AG09319 (cell line): ENCODE measurements around the gene CYSLTR2.
"Not testable (repeated sequence)": the region's sequence is repeated elsewhere in the genome, so short reads cannot be mapped to it uniquely, and the experiment has no call there.

Source experiments
- DNase-seq: peaks from one replicate; pipeline ENCODE4 v3.0.0-alpha.2; 2010; ENCODE audit warnings: low read depth; ENCODE audit errors: extremely low read depth
- CTCF ChIP-seq: IDR thresholded peaks from 2 replicates; pipeline ENCODE4 v1.5.1; 2011; ENCODE audit warnings: low read depth, mild to moderate bottlenecking, inconsistent platforms, low read length, moderate library complexity

Gene CYSLTR2

GRCh38 chr13:48667136-48667535, 13.4 kb downstream of the CYSLTR2 start:
- DNase-seq, result no peak
- no peak for TF ChIP-seq CTCF

GRCh38 chr13:48671421-48671820, 17.7 kb downstream of the CYSLTR2 start:
- not testable (repeated sequence) for DNase-seq

- no peak for DNase-seq
- no peak for TF ChIP-seq CTCF
Observed at GRCh38 chr13:48675247-48675646, 21.5 kb downstream of the CYSLTR2 start.

- TF ChIP-seq CTCF, result no peak
- no peak for DNase-seq
Observed at GRCh38 chr13:48678316-48678715, 24.6 kb downstream of the CYSLTR2 start.

- DNase-seq, result no peak
- TF ChIP-seq CTCF, result no peak
Observed at GRCh38 chr13:48679941-48680680, 26.4 kb downstream of the CYSLTR2 start.

GRCh38 chr13:48680756-48681392, 27.1 kb downstream of the CYSLTR2 start:
- no peak for DNase-seq
- TF ChIP-seq CTCF, result no peak

GRCh38 chr13:48681905-48682304, 28.2 kb downstream of the CYSLTR2 start:
- no peak for DNase-seq
- no peak for TF ChIP-seq CTCF

GRCh38 chr13:48682436-48682835, 28.7 kb downstream of the CYSLTR2 start:
- no peak for DNase-seq
- TF ChIP-seq CTCF, result no peak
